WI38 (cell line): Measurements from ENCODE around the gene IL2RA.

Source experiments
- H3K4me3 ChIP-seq: 2 replicates; pipeline ENCODE4 v1.5.1; 2011; ENCODE audit warnings: low read depth, mild to moderate bottlenecking, control low read depth, low read length
- TF ChIP-seq, protein P1 (sequence below): IDR thresholded peaks from 2 replicates; pipeline ENCODE4 v1.5.1; 2012; ENCODE audit warnings: low read depth, mild to moderate bottlenecking, control low read depth, low read length

IL2RA gene

DNA sequence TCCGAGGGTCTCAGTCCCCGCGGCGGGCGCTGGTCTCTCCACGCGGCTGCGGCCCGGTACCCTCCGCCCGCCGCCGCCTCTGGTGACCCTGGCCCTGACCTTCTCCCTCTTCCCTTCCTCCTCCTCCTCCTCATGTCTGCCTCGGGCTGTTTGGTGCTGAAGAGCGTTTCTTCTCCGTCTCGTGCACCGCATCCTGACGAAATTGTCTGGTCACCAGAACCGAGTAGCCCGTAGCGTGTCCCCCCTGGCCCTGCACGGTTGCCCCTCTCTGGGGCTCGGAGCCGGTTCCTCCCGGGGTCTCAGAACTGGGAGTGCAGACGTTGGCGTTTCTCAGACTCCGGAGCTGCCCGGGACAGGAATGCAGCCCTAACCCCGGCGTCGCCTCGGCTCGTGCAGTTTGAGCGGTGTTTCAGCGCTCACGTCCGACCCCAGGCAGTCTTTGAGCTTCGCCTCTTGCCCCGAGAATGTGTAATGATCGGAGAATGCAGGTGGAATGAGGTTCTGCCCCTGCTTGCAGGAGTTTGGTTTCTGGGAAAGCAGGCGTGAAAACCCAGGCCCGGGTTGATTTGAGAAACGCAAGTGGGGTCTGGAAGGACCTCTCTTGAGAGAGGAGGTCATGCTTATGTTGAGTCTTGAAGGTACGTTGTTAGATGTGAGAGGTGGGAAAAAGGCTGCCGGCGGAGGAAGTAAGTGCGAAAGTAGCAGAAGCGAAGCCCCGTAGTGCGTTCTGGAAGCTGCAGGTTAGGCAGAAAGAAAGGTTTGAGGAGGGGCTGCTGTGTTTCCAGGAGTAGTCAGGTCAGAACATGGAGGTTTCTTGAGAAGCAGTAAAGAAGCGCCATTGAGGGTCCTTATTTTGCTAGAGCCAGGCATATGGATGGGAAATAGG, 27.4 kb upstream of the IL2RA start:
- TF ChIP-seq, protein P1, sequence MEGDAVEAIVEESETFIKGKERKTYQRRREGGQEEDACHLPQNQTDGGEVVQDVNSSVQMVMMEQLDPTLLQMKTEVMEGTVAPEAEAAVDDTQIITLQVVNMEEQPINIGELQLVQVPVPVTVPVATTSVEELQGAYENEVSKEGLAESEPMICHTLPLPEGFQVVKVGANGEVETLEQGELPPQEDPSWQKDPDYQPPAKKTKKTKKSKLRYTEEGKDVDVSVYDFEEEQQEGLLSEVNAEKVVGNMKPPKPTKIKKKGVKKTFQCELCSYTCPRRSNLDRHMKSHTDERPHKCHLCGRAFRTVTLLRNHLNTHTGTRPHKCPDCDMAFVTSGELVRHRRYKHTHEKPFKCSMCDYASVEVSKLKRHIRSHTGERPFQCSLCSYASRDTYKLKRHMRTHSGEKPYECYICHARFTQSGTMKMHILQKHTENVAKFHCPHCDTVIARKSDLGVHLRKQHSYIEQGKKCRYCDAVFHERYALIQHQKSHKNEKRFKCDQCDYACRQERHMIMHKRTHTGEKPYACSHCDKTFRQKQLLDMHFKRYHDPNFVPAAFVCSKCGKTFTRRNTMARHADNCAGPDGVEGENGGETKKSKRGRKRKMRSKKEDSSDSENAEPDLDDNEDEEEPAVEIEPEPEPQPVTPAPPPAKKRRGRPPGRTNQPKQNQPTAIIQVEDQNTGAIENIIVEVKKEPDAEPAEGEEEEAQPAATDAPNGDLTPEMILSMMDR: no peak

DNA sequence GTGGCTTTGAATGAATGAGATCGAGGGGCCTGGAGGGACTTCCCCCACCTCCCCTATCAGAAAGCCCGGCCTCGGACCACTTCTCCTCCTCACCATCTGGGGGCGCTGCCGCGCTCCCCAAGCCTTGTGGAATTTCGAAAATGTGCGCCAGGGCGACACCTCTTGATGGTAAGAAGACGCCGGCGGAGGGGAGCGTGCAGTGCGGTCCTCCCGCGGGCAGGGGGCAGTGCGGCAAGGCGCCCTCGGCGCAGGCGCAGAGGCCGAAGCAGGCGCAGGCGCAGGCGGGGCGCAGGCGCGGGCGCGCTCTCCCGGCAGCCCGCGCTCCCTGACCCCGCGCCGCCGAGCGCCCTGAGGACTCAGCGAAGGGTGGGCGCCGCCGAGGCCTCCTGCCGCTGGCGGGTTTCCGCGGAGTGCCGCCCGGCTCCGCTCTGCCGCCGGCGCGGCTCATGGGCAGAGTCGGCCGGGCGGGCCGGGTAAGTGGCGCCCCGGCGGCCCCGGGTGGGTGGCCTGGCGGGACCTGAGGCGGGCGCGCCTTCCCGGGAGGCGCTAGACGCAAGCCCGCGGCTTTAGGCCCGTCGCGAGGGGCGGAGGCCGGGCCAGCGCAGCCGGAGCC, 26.7 kb upstream of the IL2RA start, which contains the start of gene RBM17:
RBM17 (plus strand) TSS at position 314 of the 613 bp plus-strand sequence. CDS start 8,032 bp downstream, outside the sequence.
- peak within 1 kb of the TSS; percentile 96 for H3K4me3 ChIP-seq
- TF ChIP-seq, protein P1: peak; percentile 99

More for the DNA sequence above, 27.4 kb upstream of the IL2RA start:
- peak overlapping the region; percentile 96 for H3K4me3 ChIP-seq

GRCh38 chr10:6086375-6087233, 24.4 kb upstream of the IL2RA start:
- TF ChIP-seq, protein P1: peak; percentile 87
- H3K4me3 ChIP-seq: no peak overlapping the region

DNA sequence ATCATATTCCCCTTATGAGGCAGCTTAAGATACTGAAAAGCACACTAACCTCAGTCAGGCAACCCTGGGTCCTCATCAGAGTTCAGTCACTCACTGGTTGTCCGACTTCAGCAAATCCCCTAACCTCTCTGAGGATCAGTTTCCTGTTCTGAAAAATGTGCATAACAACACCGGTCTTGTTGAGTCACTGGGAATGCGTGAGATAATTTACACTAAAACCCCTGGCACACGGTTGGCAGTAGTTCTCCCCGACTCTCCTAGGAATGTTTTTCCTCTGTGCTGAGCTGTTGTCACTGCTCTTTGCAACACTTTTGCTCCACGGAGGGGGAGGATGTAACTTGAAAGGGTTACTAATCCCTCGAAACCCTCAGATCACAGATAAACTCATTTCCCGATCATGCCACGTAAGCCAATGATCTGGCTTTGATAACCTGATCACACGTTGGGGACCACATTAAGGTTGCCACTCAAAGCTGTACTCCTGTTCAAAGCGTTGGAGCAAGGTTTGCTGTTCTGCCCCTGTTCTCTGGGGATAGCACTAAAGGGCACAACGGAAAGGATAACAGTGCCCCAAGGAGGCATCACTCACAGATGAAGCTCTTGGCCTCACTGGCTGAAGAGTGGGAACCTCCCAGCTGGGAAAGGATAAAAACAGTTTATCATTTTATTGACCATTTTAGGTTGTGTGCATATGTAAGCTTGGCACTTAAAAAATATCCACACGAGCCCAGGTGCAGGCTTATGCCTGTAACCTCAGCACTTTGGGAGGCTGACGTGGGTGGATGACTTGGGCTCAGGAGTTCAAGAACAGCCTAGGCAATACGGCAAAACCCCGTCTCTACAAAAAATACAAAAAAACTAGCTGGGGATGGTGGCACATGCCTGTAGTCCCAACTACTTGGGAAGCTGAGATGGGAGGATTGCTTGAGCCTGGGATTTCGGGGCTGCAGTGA, 21.6 kb upstream of the IL2RA start:
- H3K4me3 ChIP-seq: no peak overlapping the region
- TF ChIP-seq, protein P1: no peak

DNA sequence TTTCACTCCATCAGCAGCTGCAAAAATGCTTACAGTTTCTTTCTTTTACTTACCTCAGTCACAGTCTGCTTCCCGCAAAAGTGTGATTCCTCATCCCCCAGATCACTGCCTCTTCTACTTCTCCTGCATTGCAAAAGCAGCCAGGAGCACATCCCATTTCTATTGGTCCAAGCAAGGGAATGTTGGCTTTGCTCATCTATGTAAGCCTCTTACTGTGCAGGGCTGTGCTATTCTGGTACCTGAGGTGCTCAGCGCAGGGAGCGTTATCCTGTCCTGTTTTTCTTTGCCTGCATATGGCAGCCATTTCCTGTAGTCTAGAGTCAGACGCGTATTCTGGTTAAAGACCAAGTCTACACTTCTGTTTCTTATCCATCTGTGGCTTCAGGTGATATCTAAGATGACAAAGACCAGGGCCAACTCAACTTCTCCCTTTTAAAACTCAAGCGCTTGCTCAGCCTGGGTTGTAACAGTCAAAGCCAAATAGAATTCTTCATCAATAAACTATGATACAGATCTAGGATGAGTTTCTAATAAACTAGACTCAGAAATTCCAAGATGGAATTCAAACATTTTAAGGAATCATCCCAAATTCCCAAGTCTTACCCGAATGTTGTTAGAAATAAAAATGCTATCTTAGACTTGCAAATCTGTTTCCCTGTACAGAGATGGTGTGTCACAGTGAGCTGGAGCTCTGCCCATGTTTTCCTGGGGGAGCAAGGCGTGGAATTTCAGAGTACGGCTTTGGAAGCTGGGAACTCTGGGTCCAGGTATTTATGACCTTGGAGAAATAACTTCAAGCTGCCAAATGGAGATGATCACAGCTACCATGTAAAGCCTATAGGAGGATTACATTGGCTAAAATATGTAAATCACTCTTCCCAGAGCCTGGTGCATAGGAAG, 20.6 kb upstream of the IL2RA start:
- no peak overlapping the region for H3K4me3 ChIP-seq
- TF ChIP-seq, protein P1: no peak
